HG03354 (cell line): ENCODE measurements around the gene DNAI7.

ENCODE experiments used
- ATAC-seq: cut with Tn5 transposase; IDR thresholded peaks from one replicate; pipeline ENCODE4 v1.9.1; 2021; ENCODE audit warnings: mild to moderate bottlenecking; ENCODE audit not compliant: unreplicated experiment, poor library complexity, severe bottlenecking

Gene DNAI7

GRCh38 chr12:25186038-25186787 is 8.7 kb downstream of the DNAI7 start:
- no peak for ATAC-seq

GRCh38 chr12:25184132-25184531 is 10.8 kb downstream of the DNAI7 start:
- ATAC-seq = no peak

- ATAC-seq = no peak
Observed at GRCh38 chr12:25182765-25183164, 12.2 kb downstream of the DNAI7 start.

- no peak for ATAC-seq
Observed at GRCh38 chr12:25162866-25163265, 32.1 kb downstream of the DNAI7 start.

GRCh38 chr12:25156061-25156460 is 38.9 kb downstream of the DNAI7 start:
- ATAC-seq = no peak

GRCh38 chr12:25155022-25155576 is 39.9 kb downstream of the DNAI7 start:
- ATAC-seq = peak; percentile 48

GRCh38 chr12:25152055-25152454 is 42.9 kb downstream of the DNAI7 start:
- no peak for ATAC-seq

GRCh38 chr12:25151476-25151875 is 43.5 kb downstream of the DNAI7 start:
- no peak for ATAC-seq

- ATAC-seq = no peak
Observed at GRCh38 chr12:25146686-25147085, 48.3 kb downstream of the DNAI7 start.

- no peak for ATAC-seq
Observed at GRCh38 chr12:25135531-25136154, 59.3 kb downstream of the DNAI7 start.

GRCh38 chr12:25131270-25131669 is 63.7 kb downstream of the DNAI7 start:
- no peak for ATAC-seq

GRCh38 chr12:25130741-25131188 is 64.2 kb downstream of the DNAI7 start:
- ATAC-seq = no peak

GRCh38 chr12:25126746-25127145 is 68.2 kb downstream of the DNAI7 start:
- no peak for ATAC-seq

GRCh38 chr12:25126101-25126500 is 68.9 kb downstream of the DNAI7 start:
- ATAC-seq = no peak

GRCh38 chr12:25124493-25124892 is 70.5 kb downstream of the DNAI7 start:
- no peak for ATAC-seq

GRCh38 chr12:25123126-25123525 is 71.8 kb downstream of the DNAI7 start:
- ATAC-seq = no peak

GRCh38 chr12:25121916-25122315 is 73.0 kb downstream of the DNAI7 start:
- ATAC-seq = no peak

- ATAC-seq = no peak
Observed at GRCh38 chr12:25121110-25121509, 73.8 kb downstream of the DNAI7 start.

- no peak for ATAC-seq
Observed at GRCh38 chr12:25119020-25119419, 75.9 kb downstream of the DNAI7 start.

- no peak for ATAC-seq
Observed at GRCh38 chr12:25115677-25116076, 79.3 kb downstream of the DNAI7 start.

GRCh38 chr12:25113651-25114050 is 81.3 kb downstream of the DNAI7 start:
- ATAC-seq = no peak
